Right lobe of liver (tissue), 4 donors: ENCODE measurements around the gene KAT2B.

Source experiments
- POLR2A ChIP-seq: fragments of 450-650 bp; IDR thresholded peaks from one replicate; pipeline ENCODE4 v1.6.1; 2017; ENCODE audit warnings: antibody characterized with exemption, mild to moderate bottlenecking
- TF ChIP-seq, protein P1 (sequence below), 4 donors: fragments of 200-600 bp in 3 of 4; fragments of 450-650 bp in 1 of 4; IDR thresholded peaks; one replicate each; pipeline versions ENCODE4 v1.5.1 to v1.8.0; 2016 to 2022; ENCODE audit warnings: antibody characterized with exemption in 4 of 4, mild to moderate bottlenecking in 2 of 4
- donor health status: DM: no; HTN: no; CAD: no.
- donor health status: DM: no; HTN: no; CAD: no.
- donor health status: DM: no; HTN: yes; CAD: no.

DNA sequence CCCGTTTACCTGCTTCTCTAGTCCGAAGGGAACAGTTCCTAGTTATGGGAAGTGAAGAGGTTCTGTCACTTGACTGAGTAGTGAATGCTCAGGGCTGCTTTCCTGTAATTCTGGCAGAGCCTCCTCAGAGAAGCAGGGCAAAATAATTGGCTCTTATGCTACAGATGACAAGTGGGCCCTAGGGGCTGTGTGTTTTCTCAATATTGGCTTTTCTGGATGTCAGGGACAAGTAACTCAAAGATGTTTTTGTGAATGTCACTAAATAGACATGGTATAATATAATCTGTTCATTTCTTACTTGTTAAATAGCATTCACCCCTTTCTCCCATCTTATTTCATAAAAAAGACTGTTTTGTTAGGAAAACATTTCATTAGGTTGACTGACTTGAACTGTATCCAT is 105.6 kb downstream of the KAT2B start:
- TF ChIP-seq, protein P1, sequence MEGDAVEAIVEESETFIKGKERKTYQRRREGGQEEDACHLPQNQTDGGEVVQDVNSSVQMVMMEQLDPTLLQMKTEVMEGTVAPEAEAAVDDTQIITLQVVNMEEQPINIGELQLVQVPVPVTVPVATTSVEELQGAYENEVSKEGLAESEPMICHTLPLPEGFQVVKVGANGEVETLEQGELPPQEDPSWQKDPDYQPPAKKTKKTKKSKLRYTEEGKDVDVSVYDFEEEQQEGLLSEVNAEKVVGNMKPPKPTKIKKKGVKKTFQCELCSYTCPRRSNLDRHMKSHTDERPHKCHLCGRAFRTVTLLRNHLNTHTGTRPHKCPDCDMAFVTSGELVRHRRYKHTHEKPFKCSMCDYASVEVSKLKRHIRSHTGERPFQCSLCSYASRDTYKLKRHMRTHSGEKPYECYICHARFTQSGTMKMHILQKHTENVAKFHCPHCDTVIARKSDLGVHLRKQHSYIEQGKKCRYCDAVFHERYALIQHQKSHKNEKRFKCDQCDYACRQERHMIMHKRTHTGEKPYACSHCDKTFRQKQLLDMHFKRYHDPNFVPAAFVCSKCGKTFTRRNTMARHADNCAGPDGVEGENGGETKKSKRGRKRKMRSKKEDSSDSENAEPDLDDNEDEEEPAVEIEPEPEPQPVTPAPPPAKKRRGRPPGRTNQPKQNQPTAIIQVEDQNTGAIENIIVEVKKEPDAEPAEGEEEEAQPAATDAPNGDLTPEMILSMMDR (IDR thresholded peaks at IDR 0.05), result no peak
- TF ChIP-seq POLR2A, result no peak
